ENCODE results near the gene SOX2.
"Not testable (repeated sequence)": the region's sequence is repeated elsewhere in the genome, so short reads cannot be mapped to it uniquely, and the experiment has no call there.

SOX2 gene

GRCh38 chr3:181757694-181758306 lies 46.1 kb downstream of the SOX2 start:
- DNase-seq (ENCODE audit: low spot score): no peak

GRCh38 chr3:181761906-181762305 lies 50.2 kb downstream of the SOX2 start:
- no peak for DNase-seq (ENCODE audit: low spot score)

GRCh38 chr3:181764033-181764432 lies 52.3 kb downstream of the SOX2 start:
- DNase-seq (ENCODE audit: low spot score): not testable (repeated sequence)
